HCT116 (cell line): Measurements from ENCODE around the gene RASA2. TPM values are rescaled to one million over a fixed set of nuclear protein-coding genes. Genes with fewer than 3 reads are reported as not detected.

Experiments used
- ATAC-seq: fragments of 200-7000 bp; cut with Tn5 transposase; 2 replicates; pipeline ENCODE4 v1.9.1; 2020; ENCODE audit warnings: mild to moderate bottlenecking, moderate library complexity
- BruUV-seq: library from RNA; stranded (reverse); fragments of 400-500 nt; replicated peaks from 2 replicates; lab custom pipeline; 2021; lab: Mats Ljungman, UMichigan
- CTCF ChIA-PET: fragments of 300-600 bp; sonication (Branson Sonifier 250); formaldehyde crosslinking; loops from one replicate; lab custom pipeline; 2021; ENCODE audit warnings: antibody characterized with exemption; lab: Charles Lee
- POLR2A ChIA-PET: fragments of 300-600, 350-600 bp; sonication (Branson Sonifier 250); formaldehyde crosslinking; loops from one replicate; lab custom pipeline; 2021; ENCODE audit warnings: antibody characterized with exemption; lab: Charles Lee
- RAD21 ChIA-PET, 2 experiments: fragments of 300-600 bp; sonication (Branson Sonifier 250); formaldehyde crosslinking; loops; one replicate each; lab custom pipeline; 2023; ENCODE audit warnings: low total read pairs in 2 of 2; ENCODE audit not compliant: uncharacterized antibody in 2 of 2, unreplicated experiment in 2 of 2, low non-redundant PET in 1 of 2; lab: Charles Lee
- DNase-seq: peaks from one replicate; pipeline ENCODE4 v3.0.0-alpha.2; 2010; ENCODE audit warnings: low read depth, low spot score
- H2AFZ ChIP-seq: fragments of 200-600 bp; shearing (Covaris generic), sonication (generic); 2 replicates; pipeline ENCODE4 v1.6.1; 2017; ENCODE audit warnings: low read depth, mixed run types, mixed read lengths, antibody characterized with exemption, low read length; ENCODE audit not compliant: poor library complexity, severe bottlenecking
- H3K27ac ChIP-seq: 2 replicates; pipeline ENCODE4 v1.5.1; 2012; ENCODE audit warnings: low read depth, low read length
- H3K27me3 ChIP-seq: fragments of 200-600 bp; sonication (generic); 2 replicates; pipeline ENCODE4 v1.6.1; 2016; ENCODE audit warnings: mixed run types, low read length, mixed read lengths; ENCODE audit not compliant: insufficient read depth
- H3K36me3 ChIP-seq, 2 experiments: fragments of 200-500 bp in 1 of 2; fragments of 200-600 bp in 1 of 2; sonication (Bioruptor generic) in 1 of 2; sonication (generic) in 1 of 2; 2 replicates each; pipeline versions ENCODE4 v1.5.1 to v1.6.1; 2014 to 2016; ENCODE audit warnings: low read length in 2 of 2, inconsistent platforms in 1 of 2, mixed read lengths in 1 of 2, mixed run types in 1 of 2; ENCODE audit not compliant: insufficient read depth in 2 of 2, control insufficient read depth in 1 of 2
- H3K4me1 ChIP-seq, 2 experiments: fragments of 200-600 bp in 1 of 2; sonication (generic) in 1 of 2; 2 replicates each; pipeline versions ENCODE4 v1.5.1 to v1.6.1; 2012 to 2017; ENCODE audit warnings: low read length in 2 of 2, inconsistent platforms in 1 of 2, mild to moderate bottlenecking in 1 of 2, mixed read lengths in 1 of 2, mixed run types in 1 of 2, moderate library complexity in 1 of 2; ENCODE audit not compliant: insufficient read depth in 2 of 2, control insufficient read depth in 1 of 2
- H3K4me2 ChIP-seq: fragments of 200-600 bp; sonication (generic); 2 replicates; pipeline ENCODE4 v1.6.1; 2017; ENCODE audit warnings: mixed run types, low read length, mixed read lengths
- H3K4me3 ChIP-seq, 2 experiments: fragments of 200-600 bp in 1 of 2; sonication (generic) in 1 of 2; replicated peaks in 1 of 2; 2 replicates each; pipeline ENCODE4 v1.5.1; 2011 to 2016; ENCODE audit warnings: low read length in 2 of 2, control low read depth in 1 of 2, low read depth in 1 of 2, mild to moderate bottlenecking in 1 of 2, mixed read lengths in 1 of 2, mixed run types in 1 of 2
- H3K79me2 ChIP-seq: fragments of 200-600 bp; sonication (generic); 2 replicates; pipeline ENCODE4 v1.6.1; 2017; ENCODE audit warnings: mild to moderate bottlenecking, mixed run types, low read length, moderate library complexity, mixed read lengths; ENCODE audit not compliant: insufficient read depth
- H3K9ac ChIP-seq: fragments of 200-600 bp; sonication (generic); 2 replicates; pipeline ENCODE4 v1.6.1; 2016; ENCODE audit warnings: low read length, mixed read lengths
- H3K9me2 ChIP-seq: fragments of 200-600 bp; sonication (generic), shearing (Covaris generic); 2 replicates; pipeline ENCODE4 v1.6.1; 2017; ENCODE audit warnings: mixed run types, mild to moderate bottlenecking, moderate library complexity; ENCODE audit not compliant: insufficient read depth
- H3K9me3 ChIP-seq, 2 experiments: fragments of 200-500 bp in 1 of 2; fragments of 200-600 bp in 1 of 2; sonication (Bioruptor generic) in 1 of 2; sonication (generic) in 1 of 2; 2 replicates each; pipeline ENCODE4 v1.6.1; 2014 to 2017; ENCODE audit warnings: low read length in 2 of 2, mixed read lengths in 2 of 2, inconsistent platforms in 1 of 2, low read depth in 1 of 2, mild to moderate bottlenecking in 1 of 2, mixed run types in 1 of 2, moderate library complexity in 1 of 2; ENCODE audit not compliant: control insufficient read depth in 1 of 2, insufficient read depth in 1 of 2
- H4K20me1 ChIP-seq: fragments of 200-600 bp; sonication (generic), shearing (Covaris generic); 2 replicates; pipeline ENCODE4 v1.6.1; 2017; ENCODE audit warnings: mixed run types, mild to moderate bottlenecking, moderate library complexity; ENCODE audit not compliant: insufficient read depth
- ATF3 ChIP-seq: IDR thresholded peaks from 2 replicates; pipeline ENCODE4 v1.6.1; 2012
- CTCF ChIP-seq, 3 experiments: fragments of 200-600 bp in 1 of 3; sonication (generic) in 1 of 3; IDR thresholded peaks in 2 of 3; conservative IDR thresholded peaks in 1 of 3; 2 replicates each; pipeline ENCODE4 v1.5.1; 2012 to 2017; ENCODE audit warnings: low read depth in 2 of 3, low read length in 2 of 3, antibody characterized with exemption in 1 of 3, borderline replicate concordance in 1 of 3, control low read depth in 1 of 3, mild to moderate bottlenecking in 1 of 3, mixed read lengths in 1 of 3, mixed run types in 1 of 3, moderate library complexity in 1 of 3; ENCODE audit not compliant: insufficient read depth in 1 of 3
- EGR1 ChIP-seq: IDR thresholded peaks from 2 replicates; pipeline ENCODE4 v1.6.1; 2012; ENCODE audit warnings: low read depth
- EZH2phosphoT487 ChIP-seq: fragments of 200-600 bp; IDR thresholded peaks from 2 replicates; pipeline ENCODE4 v1.6.1; 2018; ENCODE audit warnings: antibody characterized with exemption, borderline replicate concordance
- POLR2A ChIP-seq: IDR thresholded peaks from 2 replicates; pipeline ENCODE4 v1.7.0; 2011; ENCODE audit warnings: borderline replicate concordance; ENCODE audit not compliant: insufficient read depth, insufficient read length; ENCODE audit errors: extremely low read depth
- POLR2AphosphoS5 ChIP-seq: IDR thresholded peaks from 2 replicates; pipeline ENCODE4 v1.6.1; 2011; ENCODE audit warnings: mild to moderate bottlenecking, low read depth, low read length, moderate library complexity
- RAD21 ChIP-seq: IDR thresholded peaks from 2 replicates; pipeline ENCODE4 v1.6.1; 2012; ENCODE audit warnings: low read depth, mild to moderate bottlenecking
- REST ChIP-seq: IDR thresholded peaks from 2 replicates; pipeline ENCODE4 v1.6.1; 2012; ENCODE audit warnings: low read depth
- SP1 ChIP-seq: IDR thresholded peaks from 2 replicates; pipeline ENCODE4 v1.6.1; 2012; ENCODE audit warnings: low read depth
- YY1 ChIP-seq: IDR thresholded peaks from 2 replicates; pipeline ENCODE4 v1.6.1; 2011; ENCODE audit warnings: low read length, low read depth, moderate library complexity, mild to moderate bottlenecking; ENCODE audit not compliant: insufficient replicate concordance; ENCODE audit errors: extremely low read depth
- ZBTB33 ChIP-seq: IDR thresholded peaks from 2 replicates; pipeline ENCODE4 v1.6.1; 2011; ENCODE audit warnings: mild to moderate bottlenecking, low read length, moderate library complexity; ENCODE audit not compliant: insufficient replicate concordance; ENCODE audit errors: extremely low read depth
- intact Hi-C: fragments of 100-400 bp; cut with micrococcal nuclease; formaldehyde crosslinking; loops from 2 replicates; pipeline ENCODE4 v1.10.0; 2022
- total RNA-seq: library from RNA; stranded (reverse); gene quantifications from one replicate; pipeline ENCODE4 v1.2.1, GENCODE V29; 2021; ENCODE audit not compliant: unreplicated experiment

Gene RASA2
- total RNA-seq, 1 experiment from 2014 or later = 12.8 TPM

- Histone ChIP-seq H3K4me2 (no peak overlapping the region), H3K27ac (no peak overlapping the region), H3K79me2 (no peaks in the 10 kb centered on the region), H4K20me1 (no peaks in the 10 kb centered on the region), H3K9me3 (no peaks in the 10 kb centered on the region), H3K27me3 (no peaks in the 10 kb centered on the region), H2AFZ (no peak overlapping the region), H3K36me3 (no peaks in the 10 kb centered on the region), H3K9ac (no peak overlapping the region), H3K4me1 (no peaks in the 10 kb centered on the region), H3K9me2 (no peaks in the 10 kb centered on the region), H3K4me3 (no peak overlapping the region)
- intact Hi-C loops = no loop called here
- RAD21 ChIA-PET = no interaction called here
- ATAC-seq (peak; percentile 49; the same call in 1 of the 2 replicates), DNase-seq (no peak)
- no peak for TF ChIP-seq SP1
- peak in 1 of 3 experiments; percentile 22; a peak in 1 of 6 replicates for TF ChIP-seq CTCF (IDR thresholded peaks at IDR 0.05 in 2 of 3, conservative IDR thresholded peaks at IDR 0.05 in 1 of 3; ENCODE audit: borderline replicate concordance in 1 of 3, insufficient read depth in 1 of 3, low read depth in 2 of 3, low read length in 2 of 3)
- BruUV-seq = no TSS peak
- CTCF ChIA-PET = no interaction called here
- POLR2A ChIA-PET = no interaction called here
Measured at GRCh38 chr3:141632779-141633374, 146.1 kb downstream of the RASA2 start.

- CTCF ChIA-PET = no interaction called here
- TF ChIP-seq ZBTB33 = no peak
- no peak for TF ChIP-seq EGR1
- no peak for TF ChIP-seq ATF3
- no peak for TF ChIP-seq EZH2phosphoT487
- TF ChIP-seq YY1 = no peak
- TF ChIP-seq REST = no peak
- no peak for TF ChIP-seq RAD21
- TF ChIP-seq POLR2AphosphoS5 = no peak
- TF ChIP-seq POLR2A = no peak
Measured at GRCh38 chr3:141642215-141642614, 155.4 kb downstream of the RASA2 start.

More at GRCh38 chr3:141642215-141642614, 155.4 kb downstream of the RASA2 start:
- no peaks in the 10 kb centered on the region for H3K27me3 ChIP-seq
- no peaks in the 10 kb centered on the region for H3K9me2 ChIP-seq
- no peak overlapping the region for H3K27ac ChIP-seq
- no peak for ATAC-seq
- H3K79me2 ChIP-seq = no peaks in the 10 kb centered on the region
- no peaks in the 10 kb centered on the region for H3K9me3 ChIP-seq
- H3K36me3 ChIP-seq = no peaks in the 10 kb centered on the region
- RAD21 ChIA-PET = no interaction called here
- no peaks in the 10 kb centered on the region for H4K20me1 ChIP-seq
- H3K4me3 ChIP-seq = no peak overlapping the region
- no peak overlapping the region for H3K9ac ChIP-seq
- H3K4me2 ChIP-seq = no peak overlapping the region
- intact Hi-C loops = loop anchor here (10.0 kb wide), 2 partner anchors 177 to 273 kb away; no protein-coding TSS in a partner anchor
- no peak for DNase-seq
- no TSS peak for BruUV-seq
- H3K4me1 ChIP-seq = peaks cover 0 to 9% of the 10 kb centered on the region in 2 experiments; a peak in 1 of 4 replicates
- POLR2A ChIA-PET = no interaction called here
- no peak overlapping the region for H2AFZ ChIP-seq
